HG03097 (cell line): Measurements from ENCODE around the gene BCL10.

Experiments
- ATAC-seq: cut with Tn5 transposase; IDR thresholded peaks from one replicate; pipeline ENCODE4 v1.9.1; 2021; ENCODE audit not compliant: unreplicated experiment, low FRiP score

Gene BCL10

DNA sequence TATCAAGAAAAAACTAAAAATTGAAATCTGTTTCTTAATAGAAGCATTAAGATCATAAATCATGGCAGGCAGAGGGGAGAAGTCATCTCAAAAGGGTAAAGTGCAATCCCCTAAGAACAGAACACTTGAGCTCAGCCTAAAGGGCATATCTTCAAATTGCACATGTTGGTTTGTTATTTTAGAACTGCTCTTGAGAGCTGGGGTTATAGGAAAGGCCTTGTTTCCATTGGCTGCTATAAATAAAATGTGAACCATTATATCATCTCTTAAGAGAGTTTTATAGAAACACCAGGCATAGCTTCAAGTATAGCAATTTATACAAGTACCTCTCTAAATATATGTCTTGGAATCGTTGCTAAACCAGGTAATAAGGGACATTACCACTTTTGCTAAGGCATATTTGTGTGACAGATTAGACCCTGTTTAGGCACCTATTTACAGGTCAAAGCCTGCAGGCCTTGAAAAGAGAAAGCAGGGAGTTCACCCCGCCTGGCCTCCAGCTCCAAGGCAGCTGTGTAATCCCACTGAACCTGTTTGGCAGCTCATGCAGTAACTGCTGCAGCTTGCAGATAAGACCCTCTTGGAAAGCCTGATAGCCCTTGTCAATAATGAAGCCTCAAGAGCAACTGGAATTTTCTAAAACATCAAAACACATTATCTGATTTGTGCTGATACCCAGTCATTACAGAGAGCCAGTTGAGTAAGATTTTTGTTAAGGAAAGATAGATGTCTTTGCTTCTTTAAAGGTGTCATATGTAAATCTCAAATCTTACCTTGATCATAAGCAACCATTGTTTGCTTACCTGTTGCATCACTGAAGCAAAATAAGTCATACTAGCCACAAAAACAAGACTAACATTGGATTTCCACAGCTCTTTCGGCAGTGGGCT, 51.5 kb downstream of the BCL10 start:
- ATAC-seq, result no peak

DNA sequence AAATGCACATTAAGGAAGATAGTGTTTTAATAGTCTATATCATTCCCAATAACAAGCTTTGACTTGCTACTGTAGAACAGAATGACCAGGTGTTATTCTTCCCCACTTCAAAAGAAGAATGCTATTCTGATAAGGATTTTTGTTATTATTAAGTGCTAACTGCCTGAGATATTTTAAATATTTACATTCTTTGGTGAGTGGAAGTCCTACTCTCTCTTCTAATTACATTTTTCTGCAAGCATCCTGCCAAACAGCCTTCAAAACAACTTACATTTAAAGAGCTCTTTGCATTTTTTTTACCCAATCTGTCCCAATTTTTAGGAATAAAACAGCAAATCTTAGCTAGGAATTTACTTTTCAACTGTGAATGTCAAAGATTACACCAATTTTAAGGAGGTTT, 52.1 kb downstream of the BCL10 start:
- no peak for ATAC-seq

DNA sequence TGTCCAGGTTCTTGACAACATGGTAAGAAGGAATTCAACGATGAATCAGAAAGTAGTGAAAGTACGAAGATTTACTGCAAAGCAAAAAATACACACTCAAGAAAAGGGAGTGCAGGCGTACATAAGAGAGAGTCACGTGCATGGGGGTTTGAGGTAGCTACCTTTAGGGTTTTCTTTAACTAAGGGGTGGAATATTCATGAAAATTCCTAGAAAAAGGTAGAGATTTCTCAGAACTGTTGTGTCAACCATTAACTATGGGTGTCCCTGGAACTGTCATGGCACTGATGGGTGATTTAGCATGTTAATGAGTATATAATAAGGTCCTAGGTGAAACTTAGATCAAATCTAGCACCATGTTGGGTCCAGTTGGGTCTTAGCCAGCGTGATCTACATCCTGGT, 53.1 kb downstream of the BCL10 start:
- ATAC-seq, result no peak

DNA sequence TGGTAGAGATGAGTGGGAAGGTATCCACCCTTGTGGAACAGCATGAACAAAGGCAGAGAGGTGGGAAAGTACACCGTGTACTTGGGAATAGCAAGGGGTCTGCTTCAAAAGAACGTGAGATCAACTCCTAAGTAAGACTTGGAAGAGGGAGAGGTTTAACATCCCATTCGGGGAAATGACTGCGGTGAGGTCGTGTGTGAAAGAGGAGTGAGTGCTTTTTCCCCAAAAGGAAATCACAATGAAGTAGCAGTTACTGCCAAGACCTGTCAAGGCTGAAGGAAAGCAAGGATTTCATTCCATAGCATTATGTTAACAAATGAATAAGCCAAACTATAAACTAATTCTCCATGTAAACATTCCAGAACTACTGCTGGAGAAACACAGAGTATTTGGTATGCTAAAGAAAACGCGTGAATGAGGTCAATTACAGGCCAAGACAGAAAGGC, 55.7 kb downstream of the BCL10 start:
- no peak for ATAC-seq

DNA sequence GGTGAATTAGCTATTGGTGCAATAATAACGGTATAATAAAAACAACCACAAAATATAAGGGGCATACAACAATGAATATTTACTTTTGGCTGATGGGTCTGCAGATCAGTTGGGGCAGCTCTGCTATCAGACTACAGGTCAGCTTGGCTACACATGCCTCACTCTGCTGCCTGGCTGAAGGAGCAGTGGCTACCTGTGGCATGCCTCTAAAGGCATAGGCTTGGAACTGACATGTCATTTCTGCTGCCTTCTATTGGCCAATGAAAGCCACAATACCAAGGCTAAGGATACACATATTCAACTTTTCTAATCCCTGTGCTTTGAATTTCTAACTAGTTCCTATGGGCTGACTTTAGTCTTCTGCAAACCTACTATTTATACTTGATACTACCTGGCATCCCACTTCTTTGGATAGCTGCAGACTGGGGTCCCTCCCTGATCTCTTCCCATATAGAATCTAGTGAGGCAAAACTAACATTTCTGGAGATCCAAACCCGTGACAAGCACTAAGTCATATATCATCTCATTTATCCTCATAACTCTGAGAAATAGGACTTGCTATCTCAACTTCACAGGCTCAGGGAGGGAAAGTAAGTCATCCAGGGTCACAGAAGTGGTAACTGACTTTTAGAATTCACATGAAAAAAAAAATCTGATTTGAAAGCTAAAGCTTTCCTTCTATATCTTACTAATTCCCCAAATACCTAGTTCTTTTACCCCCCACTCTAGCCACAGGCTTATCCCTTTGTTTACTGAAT, 56.4 kb downstream of the BCL10 start:
- ATAC-seq, result no peak

DNA sequence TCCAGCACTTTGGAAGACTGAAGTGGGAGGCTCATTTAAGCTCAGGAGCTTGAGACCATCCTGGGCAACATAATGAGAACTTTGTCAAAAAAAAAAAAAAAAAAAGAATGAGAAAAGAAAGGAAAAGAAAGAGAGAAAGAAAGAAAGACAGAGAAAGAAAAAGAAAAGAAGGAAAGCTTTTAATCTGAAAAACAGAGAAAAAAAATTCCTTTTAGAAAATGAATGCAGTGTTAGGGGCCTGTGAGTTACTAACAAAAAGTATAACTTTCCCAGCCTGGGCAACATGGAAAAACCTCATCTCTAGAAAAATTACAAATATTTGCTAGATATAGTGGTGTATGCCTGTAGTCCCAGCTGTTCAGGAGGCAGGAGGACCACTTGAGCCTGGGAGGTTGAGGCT, 59.7 kb downstream of the BCL10 start:
- ATAC-seq, result no peak
